B cell (primary cell): ENCODE results near the gene C10orf105. TPM values are rescaled to one million over a fixed set of nuclear protein-coding genes. Genes with fewer than 3 reads are reported as not detected.
A peak's percentile ranks its signal among the peaks of the same experiment; 100 is the strongest.

Experiments
- ATAC-seq: fragments of 200-7000 bp; cut with Tn5 transposase; one replicate; pipeline ENCODE4 v1.10.0; 2021; ENCODE audit warnings: low read depth, mild to moderate bottlenecking, moderate number of reproducible peaks, moderate library complexity
- CTCF ChIA-PET: fragments of 350-600 bp; sonication (Branson Sonifier 250); formaldehyde crosslinking; loops from one replicate; lab custom pipeline; 2021; ENCODE audit warnings: antibody characterized with exemption, inconsistent platforms; lab: Charles Lee
- POLR2A ChIA-PET: fragments of 350-600 bp; sonication (Branson Sonifier 250); formaldehyde crosslinking; loops from one replicate; lab custom pipeline; 2021; ENCODE audit warnings: antibody characterized with exemption; lab: Charles Lee
- DNase-seq: peaks from one replicate; pipeline ENCODE4 v3.0.0; 2013
- H2AFZ ChIP-seq: 2 replicates; pipeline ENCODE4 v1.6.1; 2012; ENCODE audit warnings: mild to moderate bottlenecking, low read depth, low read length; ENCODE audit not compliant: insufficient read depth, poor library complexity, severe bottlenecking
- H3K27ac ChIP-seq, 2 donors: 1 replicate in 1 of 2; 2 replicates in 1 of 2; pipeline ENCODE4 v1.5.1; 2012 to 2013; ENCODE audit warnings: low read length in 2 of 2, mild to moderate bottlenecking in 2 of 2, moderate library complexity in 1 of 2
- H3K27me3 ChIP-seq, 4 experiments: fragments of 200-600 bp in 1 of 4; sonication (generic) in 1 of 4; replicated peaks in 1 of 4; 1 replicate in 2 of 4; 2 replicates in 2 of 4; pipeline versions ENCODE4 v1.6.1 to v1.7.0; 2013 to 2016; ENCODE audit warnings: low read length in 3 of 4, mild to moderate bottlenecking in 2 of 4, mixed read lengths in 1 of 4, moderate library complexity in 1 of 4; ENCODE audit not compliant: insufficient read depth in 4 of 4, control insufficient read depth in 3 of 4; ENCODE audit errors: control extremely low read depth in 1 of 4
- H3K36me3 ChIP-seq, 2 experiments: replicated peaks in 1 of 2; 1 replicate in 1 of 2; 2 replicates in 1 of 2; pipeline versions ENCODE4 v1.6.1 to v1.7.1; 2013; ENCODE audit warnings: low read length in 1 of 2; ENCODE audit not compliant: insufficient read depth in 2 of 2, control insufficient read depth in 1 of 2; ENCODE audit errors: control extremely low read depth in 1 of 2, extremely low read depth in 1 of 2
- H3K4me1 ChIP-seq, 2 donors: fragments of 200-600 bp in 1 of 2; sonication (generic) in 1 of 2; 1 replicate in 1 of 2; 2 replicates in 1 of 2; pipeline versions ENCODE4 v1.5.1 to v1.6.1; 2013 to 2017; ENCODE audit warnings: low read length in 2 of 2; ENCODE audit not compliant: control insufficient read depth in 2 of 2, insufficient read depth in 2 of 2
- H3K4me2 ChIP-seq: replicated peaks from 2 replicates; pipeline ENCODE3; 2012; ENCODE audit warnings: mild to moderate bottlenecking, low read depth, low read length; ENCODE audit not compliant: poor library complexity, severe bottlenecking
- H3K4me3 ChIP-seq, 5 experiments: fragments of 200-600 bp in 1 of 5; sonication (generic) in 1 of 5; 1 replicate in 3 of 5; 2 replicates in 2 of 5; pipeline versions ENCODE4 v1.5.1 to v1.7.0; 2011 to 2016; ENCODE audit warnings: low read length in 4 of 5, mild to moderate bottlenecking in 4 of 5, low read depth in 2 of 5, control low read depth in 1 of 5, moderate library complexity in 1 of 5; ENCODE audit not compliant: insufficient read depth in 1 of 5; ENCODE audit errors: control extremely low read depth in 1 of 5, extremely low read depth in 1 of 5
- H3K79me2 ChIP-seq: fragments of 200-600 bp; sonication (generic); one replicate; pipeline ENCODE4 v1.6.0; 2016; ENCODE audit warnings: low read length; ENCODE audit not compliant: control insufficient read depth, insufficient read depth
- H3K9ac ChIP-seq: fragments of 200-600 bp; sonication (generic); 2 replicates; pipeline ENCODE4 v1.6.1; 2017; ENCODE audit warnings: mild to moderate bottlenecking, low read length, moderate library complexity
- H3K9me3 ChIP-seq, 3 donors: one replicate each; pipeline versions ENCODE4 v1.6.1 to v1.7.1; 2013; ENCODE audit warnings: low read length in 2 of 3; ENCODE audit not compliant: control insufficient read depth in 2 of 3, insufficient read depth in 1 of 3; ENCODE audit errors: control extremely low read depth in 1 of 3
- H4K20me1 ChIP-seq: 2 replicates; pipeline ENCODE4 v1.6.0; 2012; ENCODE audit warnings: mild to moderate bottlenecking, low read length; ENCODE audit not compliant: insufficient read depth, control insufficient read depth, poor library complexity, severe bottlenecking
- H3K27ac Mint-ChIP-seq: one replicate; pipeline ENCODE4 v1.8.0; 2021; ENCODE audit warnings: mixed read lengths
- H3K27me3 Mint-ChIP-seq: one replicate; pipeline ENCODE4 v1.8.0; 2021; ENCODE audit warnings: mixed read lengths
- H3K4me1 Mint-ChIP-seq: one replicate; pipeline ENCODE4 v1.8.0; 2021; ENCODE audit warnings: mixed read lengths
- H3K4me3 Mint-ChIP-seq: one replicate; pipeline ENCODE4 v1.8.0; 2021; ENCODE audit warnings: mixed read lengths
- H3K9me3 Mint-ChIP-seq: one replicate; pipeline ENCODE4 v1.8.0; 2022; ENCODE audit warnings: mixed read lengths; ENCODE audit not compliant: insufficient read depth
- CTCF ChIP-seq: fragments of 200-600 bp; IDR thresholded peaks from one replicate; pipeline ENCODE4 v1.8.0; 2022; ENCODE audit warnings: antibody characterized with exemption, mild to moderate bottlenecking
- EZH2 ChIP-seq: IDR thresholded peaks from 2 replicates; pipeline ENCODE4 v1.6.1; 2012; ENCODE audit warnings: borderline replicate concordance, low read depth, mild to moderate bottlenecking, moderate library complexity, low read length; ENCODE audit not compliant: insufficient read depth, poor library complexity, severe bottlenecking
- WGBS: methylation state at CpG from one replicate; pipeline ENCODE4 v1.1.5; 2013; ENCODE audit warnings: missing lambda C conversion rate; ENCODE audit not compliant: insufficient coverage; 5-methylcytosine and 5-hydroxymethylcytosine counted together
- intact Hi-C: fragments of 100-400 bp; cut with micrococcal nuclease; formaldehyde crosslinking; loops from one replicate; pipeline ENCODE4 v1.10.0; 2022
- polyA plus RNA-seq: library from polyadenylated mRNA; depleted of rRNA; stranded (reverse); fragments of >200 nt; gene quantifications from 2 replicates; pipeline ENCODE4 v1.2.3, GENCODE V29; 2012
- total RNA-seq, 2 donors: library from RNA; stranded (reverse); fragments of 120-200 nt in 1 of 2; gene quantifications; 1 replicate in 1 of 2; 2 replicates in 1 of 2; pipeline versions ENCODE4 v1.2.3 to v1.2.4, GENCODE V29; 2013 to 2022

The C10orf105 gene
- total and polyA plus RNA-seq, 2 donors (not counting 1 experiment from before 2014, with no cell fraction given), result 0.03 TPM; not detected in 1

- no peaks in the 10 kb centered on the region for H3K27me3 ChIP-seq
- TF ChIP-seq CTCF, result no peak
- TF ChIP-seq EZH2, result no peak
- Mint-ChIP-seq H3K27ac (peak overlapping the region; percentile 100), H3K9me3 (no peaks in the 10 kb centered on the region), H3K4me1 (peaks cover 95% of the 10 kb centered on the region), H3K4me3 (peak overlapping the region; percentile 84), H3K27me3 (no peaks in the 10 kb centered on the region)
- peaks cover 0 to 15% of the 10 kb centered on the region in 2 experiments for H3K36me3 ChIP-seq
- H2AFZ ChIP-seq, result peak overlapping the region; percentile 30
- H3K9ac ChIP-seq, result no peak overlapping the region
- 66% methylated on average over 4 of the region's 4 CpGs for WGBS
- H3K27ac ChIP-seq, result peak overlapping the region; percentile 72 to 84
- POLR2A ChIA-PET, result interaction anchor here (0.7 to 2.4 kb wide), 8 partner anchors 8 to 59 kb away, joined by 4 to 9 read pairs (median 6); partner anchors contain the start of gene VSIR
- H4K20me1 ChIP-seq, result no peaks in the 10 kb centered on the region
- intact Hi-C loops, result no loop called here
- H3K79me2 ChIP-seq, result no peaks in the 10 kb centered on the region
- peak overlapping the region; percentile 74 for H3K4me2 ChIP-seq
- no peak overlapping the region for H3K4me3 ChIP-seq
- H3K9me3 ChIP-seq, result peaks cover 0 to 7% (median 0%) of the 10 kb centered on the region in 3 donors
- CTCF ChIA-PET, result interaction anchor here (0.6 to 3.6 kb wide), 12 partner anchors 8 to 147 kb away, joined by 3 to 26 read pairs (median 4); partner anchors contain the start of gene VSIR
- no peak for ATAC-seq
- H3K4me1 ChIP-seq, result peaks cover 90 to 99% of the 10 kb centered on the region in 2 donors
- no peak for DNase-seq
Measured at GRCh38 chr10:71749396-71749795, 29.8 kb upstream of the C10orf105 start.

- Histone ChIP-seq H2AFZ (peak overlapping the region; percentile 30), H3K4me3 (peak overlapping the region in 1 of 5 experiments; percentile 15), H3K9ac (peak overlapping the region; percentile 40), H3K9me3 (peaks cover 0 to 7% (median 0%) of the 10 kb centered on the region in 3 donors), H3K36me3 (peaks cover 0 to 12% of the 10 kb centered on the region in 2 experiments), H3K27ac (peak overlapping the region; percentile 72 to 84), H3K79me2 (no peaks in the 10 kb centered on the region), H4K20me1 (no peaks in the 10 kb centered on the region), H3K4me1 (peaks cover 83 to 92% of the 10 kb centered on the region in 2 donors), H3K27me3 (no peaks in the 10 kb centered on the region), H3K4me2 (peak overlapping the region; percentile 74)
- Mint-ChIP-seq H3K27me3 (no peaks in the 10 kb centered on the region), H3K27ac (peak overlapping the region; percentile 100), H3K4me1 (peaks cover 89% of the 10 kb centered on the region), H3K4me3 (peak overlapping the region; percentile 84), H3K9me3 (no peaks in the 10 kb centered on the region)
- no peak for TF ChIP-seq EZH2
- TF ChIP-seq CTCF, result no peak
- ATAC-seq, result peak; percentile 80
- ChIA-PET CTCF (interaction anchor here (0.6 to 3.6 kb wide), 14 partner anchors 8 to 979 kb away, joined by 3 to 26 read pairs (median 4); partner anchors contain the start of gene VSIR), POLR2A (interaction anchor here (0.7 to 2.4 kb wide), 9 partner anchors 9 to 59 kb away, joined by 3 to 9 read pairs (median 6); partner anchors contain the start of gene VSIR)
- DNase-seq, result peak; percentile 84
- intact Hi-C loops, result loop anchor here (1.0 kb wide), 4 partner anchors 21 to 54 kb away; partner anchors contain the start of gene VSIR
- under 1% methylated on average over 14 of the region's 15 CpGs for WGBS
Measured at GRCh38 chr10:71748671-71749191, 29.2 kb upstream of the C10orf105 start.
